Stimulated activated CD8-positive, alpha-beta memory T cell treated with anti-CD3 and anti-CD28 coated beads, Interleukin-7, amount 100 ng/mL, for 24 hours (primary cell): ENCODE results near the gene GATD1.
"Not testable (repeated sequence)": the region's sequence is repeated elsewhere in the genome, so short reads cannot be mapped to it uniquely, and the experiment has no call there.

Source experiments
- DNase-seq: peaks from one replicate; pipeline ENCODE4 v3.0.0-alpha.2; 2020; ENCODE audit warnings: low read depth

The GATD1 gene

DNA sequence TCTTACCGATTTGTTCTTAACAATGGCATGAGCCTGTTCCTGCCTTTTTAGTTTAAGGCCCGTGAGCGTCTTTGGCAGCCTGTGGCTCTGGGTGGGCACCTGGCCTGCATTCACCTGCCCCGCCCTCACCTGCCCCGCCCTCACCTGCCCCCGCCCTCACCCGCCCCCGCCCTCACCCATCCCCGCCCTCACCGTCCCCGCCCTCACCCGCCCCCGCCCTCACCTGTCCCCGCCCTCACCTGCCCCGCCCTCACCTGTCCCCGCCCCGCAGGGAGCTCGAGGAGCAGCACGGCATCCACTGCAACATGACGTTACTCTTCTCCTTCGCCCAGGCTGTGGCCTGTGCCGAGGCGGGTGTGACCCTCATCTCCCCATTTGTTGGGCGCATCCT lies 14.2 kb downstream of the GATD1 start:
- DNase-seq = no peak

DNA sequence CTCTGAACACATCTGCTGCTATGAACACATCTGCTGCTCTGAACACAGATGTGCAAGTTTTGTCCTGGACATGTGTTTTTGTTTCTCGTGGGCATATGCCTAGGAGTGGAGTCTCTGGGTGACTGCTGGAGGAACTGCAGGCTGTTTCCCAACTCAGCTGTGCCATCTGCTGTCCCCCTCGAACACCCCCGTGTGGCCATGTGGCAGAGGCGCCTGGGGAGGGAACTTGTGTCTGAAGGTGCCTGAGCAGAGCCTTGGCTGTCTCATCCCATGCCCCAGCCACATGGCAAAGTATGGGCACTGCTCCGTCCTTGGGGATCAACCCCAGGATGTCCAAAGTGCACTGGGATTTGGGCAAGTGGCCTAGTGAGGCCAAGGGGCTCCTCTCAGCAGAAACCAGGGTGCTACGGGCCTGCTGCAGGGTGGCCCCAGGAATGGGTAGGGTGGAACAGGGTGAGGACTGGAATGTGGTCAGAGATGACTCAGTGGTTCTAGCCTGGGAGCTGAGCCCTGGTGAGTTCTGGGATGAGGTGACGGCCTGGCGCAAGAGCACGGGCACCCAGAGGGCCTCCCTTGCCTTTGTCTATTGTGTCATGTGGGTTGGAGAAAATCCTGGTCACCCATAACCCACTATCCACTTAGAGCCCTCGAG lies 14.7 kb downstream of the GATD1 start:
- no peak for DNase-seq

DNA sequence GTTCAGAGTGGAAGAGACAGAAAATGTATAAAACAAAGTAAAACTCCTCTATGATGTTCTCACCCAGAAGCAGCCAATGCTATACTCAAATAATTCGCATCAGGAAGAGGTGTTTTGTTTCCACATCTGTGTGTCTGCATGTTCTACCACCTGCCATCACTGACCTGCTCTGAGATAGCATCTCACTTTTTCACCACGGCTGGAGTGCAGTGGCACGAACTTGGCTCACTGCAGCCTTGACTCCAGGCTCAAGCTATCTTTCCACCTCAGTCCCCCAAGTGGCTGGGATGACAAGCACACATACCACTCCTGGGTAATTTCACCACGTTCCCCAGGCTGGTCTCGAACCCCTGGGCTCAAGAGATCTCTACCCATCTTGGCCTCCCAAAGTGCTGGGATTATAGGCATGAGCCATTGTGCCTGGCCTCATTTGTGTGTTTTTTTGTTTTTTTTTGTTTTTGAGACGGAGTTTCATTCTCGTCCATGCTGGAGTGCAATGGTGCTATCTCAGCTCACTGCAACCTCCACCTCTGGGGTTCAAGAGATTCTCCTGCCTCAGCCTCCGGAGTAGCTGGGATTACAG lies 15.7 kb downstream of the GATD1 start:
- no peak for DNase-seq

GRCh38 chr11:760236-760635 lies 17.1 kb downstream of the GATD1 start:
- no peak for DNase-seq

DNA sequence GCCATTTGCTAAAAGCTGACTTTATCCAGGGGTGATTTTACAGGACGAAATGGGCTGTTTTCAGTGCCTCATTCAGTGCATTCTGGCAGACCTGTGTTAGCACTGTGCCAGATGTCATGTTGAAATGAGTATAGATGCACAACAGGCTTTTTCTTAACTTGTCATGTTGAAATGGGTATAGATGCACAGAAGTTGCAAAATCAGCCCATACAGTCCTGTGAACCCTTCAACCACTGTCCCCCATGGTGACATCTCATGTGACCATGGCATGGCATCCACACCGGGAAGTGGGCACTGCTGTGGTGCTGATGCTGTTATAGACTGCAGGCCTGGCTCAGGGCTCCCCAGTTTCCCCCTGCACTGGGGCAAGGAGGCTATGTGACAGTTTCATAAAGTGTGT lies 27.6 kb downstream of the GATD1 start:
- no peak for DNase-seq

DNA sequence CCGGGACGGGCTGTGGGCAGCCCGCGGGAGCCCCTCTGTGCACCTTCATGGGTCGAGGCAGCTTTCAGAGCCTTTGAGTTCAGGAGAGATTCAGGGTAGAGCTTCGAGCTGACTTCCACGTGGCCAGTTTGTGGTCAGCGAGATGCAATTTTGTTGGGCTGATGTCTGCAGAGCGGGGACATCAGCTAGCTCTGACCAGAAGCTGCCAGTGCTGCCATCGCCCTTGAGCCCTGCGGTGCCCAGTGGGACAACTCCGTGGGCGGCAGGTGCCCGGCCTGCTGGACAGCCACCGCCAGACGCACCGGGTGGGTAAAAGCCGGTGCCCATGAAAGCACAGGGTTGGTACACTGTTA lies 29.3 kb downstream of the GATD1 start:
- DNase-seq = no peak

DNA sequence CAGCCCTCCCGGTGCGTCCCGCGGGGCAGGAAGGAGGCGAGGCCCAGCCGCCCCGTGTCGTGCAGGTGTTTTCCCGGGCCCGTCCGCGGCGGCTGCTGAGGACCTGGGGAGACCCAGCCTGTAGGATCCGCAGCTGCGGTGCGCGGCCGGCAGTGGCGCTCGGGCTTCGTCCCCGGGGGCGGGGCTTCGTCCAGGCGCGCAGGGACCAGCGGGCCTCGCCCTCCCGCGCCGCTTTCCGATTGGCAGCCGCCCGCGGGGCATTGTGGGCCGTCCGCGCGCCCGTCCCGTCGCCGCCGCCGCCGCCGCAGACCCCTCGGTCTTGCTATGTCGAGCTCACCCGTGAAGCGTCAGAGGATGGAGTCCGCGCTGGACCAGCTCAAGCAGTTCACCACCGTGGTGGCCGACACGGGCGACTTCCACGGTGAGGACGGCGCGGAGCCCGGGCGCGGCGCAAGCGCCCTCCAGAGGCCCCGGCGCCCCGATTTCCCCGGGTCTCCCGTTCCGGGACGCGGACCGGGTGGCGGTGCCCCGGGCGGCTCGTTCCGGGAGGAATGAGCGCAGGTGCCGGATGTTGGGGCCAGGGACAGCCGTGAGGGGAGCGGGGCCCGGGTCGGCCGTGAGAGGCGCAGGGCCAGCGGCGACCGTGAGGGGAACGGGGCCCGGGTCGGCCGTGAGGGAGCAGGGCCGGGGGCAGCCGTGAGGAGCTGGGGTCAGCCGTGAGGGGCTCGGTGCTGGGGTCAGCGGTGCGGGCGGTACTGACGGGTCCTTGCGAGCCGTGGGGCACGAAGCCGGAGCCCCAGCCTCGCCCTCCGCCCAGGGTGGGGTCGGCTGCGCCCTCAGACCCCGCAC lies 29.9 kb downstream of the GATD1 start, which contains the start of gene TALDO1:
TALDO1 (plus strand) TSS at position 307 of the 849 bp plus-strand sequence; CDS start at position 325, 18 bp downstream.
- DNase-seq = peak; percentile 69

GRCh38 chr11:746289-747157 lies 30.8 kb downstream of the GATD1 start:
- DNase-seq = no peak

- no peak for DNase-seq
Observed at GRCh38 chr11:745428-745827, 31.9 kb downstream of the GATD1 start.

GRCh38 chr11:742571-743201 lies 34.6 kb downstream of the GATD1 start:
- no peak for DNase-seq

GRCh38 chr11:742156-742546 lies 35.1 kb downstream of the GATD1 start:
- DNase-seq = no peak

DNA sequence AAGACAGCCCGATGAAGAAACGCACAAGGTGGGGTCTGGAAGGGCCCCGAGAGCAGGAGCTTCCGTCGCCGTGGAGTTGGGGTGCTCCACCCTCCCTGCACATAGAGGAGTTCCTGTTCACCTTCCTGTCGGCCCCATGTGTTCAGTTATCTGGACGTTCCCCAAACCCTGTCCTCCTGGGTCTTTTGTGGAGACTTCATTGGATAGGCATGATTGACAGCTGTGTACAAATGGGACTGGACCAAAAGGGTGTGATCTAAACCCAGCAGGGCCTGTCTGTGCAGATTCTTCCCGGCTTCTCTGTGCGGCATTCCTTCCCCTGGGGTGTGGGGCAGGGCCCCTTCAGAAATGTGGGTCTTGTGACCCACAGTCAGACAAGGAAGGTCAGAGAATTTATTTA lies 39.4 kb downstream of the GATD1 start:
- not testable (repeated sequence) for DNase-seq

GRCh38 chr11:737366-737765 lies 39.9 kb downstream of the GATD1 start:
- DNase-seq = no peak

GRCh38 chr11:734541-734940 lies 42.7 kb downstream of the GATD1 start:
- DNase-seq = not testable (repeated sequence)

DNA sequence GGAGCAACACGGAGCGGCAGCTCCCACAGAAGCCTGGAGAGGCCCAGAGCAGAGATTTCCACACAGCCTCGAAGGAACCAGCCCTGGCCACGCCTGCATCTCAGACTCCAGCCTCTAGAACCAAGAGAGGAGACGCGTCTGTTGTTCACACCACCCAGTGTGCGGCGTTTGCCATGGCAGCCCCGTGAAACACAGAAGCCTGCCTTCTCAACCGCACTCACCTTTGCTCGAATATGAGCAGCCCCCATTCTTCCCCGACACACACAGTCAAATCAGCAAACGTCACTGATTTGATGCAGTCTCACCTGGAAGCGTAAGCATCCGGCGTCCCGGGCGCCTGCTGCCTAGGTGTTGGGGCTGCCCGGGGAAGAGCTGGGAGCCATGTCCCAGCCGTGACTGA lies 44.2 kb downstream of the GATD1 start:
- no peak for DNase-seq

DNA sequence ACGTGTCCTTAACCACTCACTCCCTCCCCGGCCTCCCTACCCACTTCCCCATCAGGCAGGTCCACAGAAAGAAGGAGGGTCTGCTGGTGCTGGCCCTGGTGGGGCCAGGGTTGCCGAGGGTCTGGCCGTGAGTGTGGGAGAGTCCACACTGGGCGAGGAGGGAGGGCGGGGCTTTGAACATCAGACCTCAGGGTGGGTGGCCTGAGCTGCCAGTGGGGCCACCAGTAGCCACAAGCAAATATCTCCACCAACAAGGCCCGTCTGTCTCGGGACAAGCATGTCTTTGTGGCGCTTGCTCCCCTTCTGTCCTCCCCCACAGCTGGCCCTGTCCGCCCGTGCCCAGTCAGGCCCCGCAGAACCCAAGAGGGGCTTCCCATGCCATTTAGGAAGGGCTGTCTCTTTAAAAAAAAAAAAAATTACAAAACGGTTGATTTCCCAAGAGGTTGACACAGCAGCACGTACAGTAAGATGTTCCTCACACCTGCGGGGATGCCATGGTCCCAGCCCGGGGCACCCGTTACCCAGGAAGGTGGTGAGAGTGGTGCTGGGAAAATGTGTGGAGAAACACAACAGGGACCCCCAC lies 47.7 kb downstream of the GATD1 start:
- no peak for DNase-seq

- no peak for DNase-seq
Observed at GRCh38 chr11:728901-729491, 48.3 kb downstream of the GATD1 start.

DNA sequence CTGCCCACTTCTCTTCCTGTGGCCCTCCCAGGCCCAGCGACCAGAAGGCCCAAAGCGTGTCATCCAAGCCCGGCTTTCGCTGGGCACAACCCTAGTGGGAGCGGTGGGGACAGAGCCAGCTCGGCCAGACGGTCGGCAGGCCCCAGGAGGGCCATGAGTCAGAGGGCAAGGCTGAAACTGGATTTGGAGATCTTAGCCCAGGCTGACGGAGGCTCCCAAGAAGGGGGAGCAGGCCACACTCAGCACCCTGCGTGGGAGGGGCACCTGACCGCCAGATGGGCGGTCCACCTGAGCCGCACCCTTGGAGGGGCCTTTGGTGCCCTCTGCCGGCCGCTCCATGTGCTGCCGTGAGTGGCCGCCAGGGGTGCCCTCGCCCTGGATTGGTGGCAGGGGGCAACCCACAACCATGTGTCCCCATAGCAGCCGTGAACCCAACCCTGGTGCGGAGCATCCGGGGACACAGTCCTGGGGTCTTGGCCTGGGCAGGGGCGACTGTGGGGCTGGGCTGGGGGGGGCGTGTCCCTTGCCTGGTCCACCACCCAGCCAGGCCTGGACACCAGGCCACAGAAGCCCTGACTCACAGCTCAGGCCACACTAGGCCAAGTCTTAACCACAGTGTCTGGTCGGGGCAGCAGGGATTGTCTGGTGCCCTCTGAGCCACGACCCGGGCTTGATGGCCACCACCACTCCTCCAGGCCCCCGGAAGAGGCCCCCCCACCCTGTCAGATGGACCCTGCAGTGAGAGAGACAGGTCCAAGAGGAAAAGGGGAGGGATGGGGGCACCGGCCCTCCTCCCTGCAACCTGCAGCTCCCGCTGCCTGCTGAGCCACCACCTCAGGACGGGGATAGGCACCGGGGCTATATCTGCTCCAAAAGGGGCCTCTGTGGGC lies 49.2 kb downstream of the GATD1 start:
- peak; percentile 66 for DNase-seq

- no peak for DNase-seq
Observed at GRCh38 chr11:727281-727701, 50.0 kb downstream of the GATD1 start.
